GM06990 (cell line): ENCODE measurements around the gene ZNF780B.

Experiments
- DNase-seq: peaks from one replicate; pipeline ENCODE4 v3.0.0-alpha.2; 2011; ENCODE audit not compliant: insufficient read length; ENCODE audit errors: extremely low read depth
- H3K27me3 ChIP-seq: replicated peaks from 2 replicates; pipeline ENCODE4 v1.6.0; 2011; ENCODE audit warnings: low read length; ENCODE audit not compliant: control insufficient read depth, insufficient read depth
- H3K36me3 ChIP-seq: 2 replicates; pipeline ENCODE4 v1.5.1; 2011; ENCODE audit warnings: low read length; ENCODE audit not compliant: control insufficient read depth, insufficient read depth
- H3K4me3 ChIP-seq: replicated peaks from 2 replicates; pipeline ENCODE4 v1.5.1; 2011; ENCODE audit warnings: low read depth, mild to moderate bottlenecking, control low read depth, low read length
- TF ChIP-seq, protein P1 (sequence below): IDR thresholded peaks from 2 replicates; pipeline ENCODE4 v1.5.1; 2011; ENCODE audit warnings: low read length, control low read depth, mild to moderate bottlenecking, inconsistent platforms; ENCODE audit not compliant: insufficient read depth, poor library complexity, severe bottlenecking

Gene ZNF780B

DNA sequence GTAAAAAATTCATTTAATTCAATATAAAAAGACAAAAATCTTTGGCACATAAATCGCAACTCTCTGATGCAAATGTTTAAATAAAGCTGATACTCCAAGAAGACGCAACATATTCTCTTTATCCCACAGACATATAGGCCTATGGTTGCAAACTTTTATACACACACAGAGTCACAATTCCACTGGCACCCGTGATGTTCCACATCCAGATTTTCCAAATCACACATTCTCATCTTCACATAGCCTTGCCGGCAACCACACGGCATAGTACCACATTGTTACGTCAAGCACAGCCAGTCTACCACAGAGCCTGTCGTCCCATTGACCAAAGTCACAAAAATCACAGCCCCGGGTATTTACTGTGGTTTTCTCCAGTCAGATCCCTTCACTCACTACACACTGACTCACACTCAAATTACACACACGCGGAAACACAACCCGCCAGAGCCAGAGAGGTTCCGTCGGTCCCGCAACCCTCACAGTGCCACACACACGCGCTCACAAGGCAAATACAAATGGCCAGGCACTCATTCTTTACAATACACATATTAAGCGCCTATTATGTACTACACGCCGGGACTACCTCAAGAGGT, 59.7 kb downstream of the ZNF780B start:
- Histone ChIP-seq H3K36me3 (no peaks in the 10 kb centered on the region), H3K27me3 (no peaks in the 10 kb centered on the region), H3K4me3 (peak overlapping the region; percentile 85)
- TF ChIP-seq, protein P1, sequence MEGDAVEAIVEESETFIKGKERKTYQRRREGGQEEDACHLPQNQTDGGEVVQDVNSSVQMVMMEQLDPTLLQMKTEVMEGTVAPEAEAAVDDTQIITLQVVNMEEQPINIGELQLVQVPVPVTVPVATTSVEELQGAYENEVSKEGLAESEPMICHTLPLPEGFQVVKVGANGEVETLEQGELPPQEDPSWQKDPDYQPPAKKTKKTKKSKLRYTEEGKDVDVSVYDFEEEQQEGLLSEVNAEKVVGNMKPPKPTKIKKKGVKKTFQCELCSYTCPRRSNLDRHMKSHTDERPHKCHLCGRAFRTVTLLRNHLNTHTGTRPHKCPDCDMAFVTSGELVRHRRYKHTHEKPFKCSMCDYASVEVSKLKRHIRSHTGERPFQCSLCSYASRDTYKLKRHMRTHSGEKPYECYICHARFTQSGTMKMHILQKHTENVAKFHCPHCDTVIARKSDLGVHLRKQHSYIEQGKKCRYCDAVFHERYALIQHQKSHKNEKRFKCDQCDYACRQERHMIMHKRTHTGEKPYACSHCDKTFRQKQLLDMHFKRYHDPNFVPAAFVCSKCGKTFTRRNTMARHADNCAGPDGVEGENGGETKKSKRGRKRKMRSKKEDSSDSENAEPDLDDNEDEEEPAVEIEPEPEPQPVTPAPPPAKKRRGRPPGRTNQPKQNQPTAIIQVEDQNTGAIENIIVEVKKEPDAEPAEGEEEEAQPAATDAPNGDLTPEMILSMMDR: no peak
- no peak for DNase-seq

DNA sequence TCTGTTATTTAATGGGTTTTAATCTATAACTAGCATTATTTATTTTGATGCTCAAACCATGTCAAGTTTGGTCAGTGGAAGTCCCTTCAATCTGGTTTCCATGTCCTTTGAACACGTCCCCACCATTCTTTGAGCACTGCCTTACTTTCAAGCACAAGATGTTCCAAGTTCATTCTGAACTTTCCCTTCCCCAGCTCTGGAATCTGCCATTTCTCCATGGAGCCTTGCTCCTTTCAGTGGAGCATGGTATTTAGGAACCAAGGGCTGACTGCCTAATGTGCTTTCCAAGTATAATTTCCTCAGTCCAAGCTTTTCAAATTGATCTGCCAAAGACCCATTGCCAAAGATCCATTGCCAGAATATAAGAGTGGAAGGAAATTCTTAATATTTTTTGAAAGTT, 60.2 kb downstream of the ZNF780B start:
- peak overlapping the region; percentile 85 for H3K4me3 ChIP-seq
- TF ChIP-seq, protein P1: no peak
- no peaks in the 10 kb centered on the region for H3K27me3 ChIP-seq
- no peaks in the 10 kb centered on the region for H3K36me3 ChIP-seq
- DNase-seq: no peak

DNA sequence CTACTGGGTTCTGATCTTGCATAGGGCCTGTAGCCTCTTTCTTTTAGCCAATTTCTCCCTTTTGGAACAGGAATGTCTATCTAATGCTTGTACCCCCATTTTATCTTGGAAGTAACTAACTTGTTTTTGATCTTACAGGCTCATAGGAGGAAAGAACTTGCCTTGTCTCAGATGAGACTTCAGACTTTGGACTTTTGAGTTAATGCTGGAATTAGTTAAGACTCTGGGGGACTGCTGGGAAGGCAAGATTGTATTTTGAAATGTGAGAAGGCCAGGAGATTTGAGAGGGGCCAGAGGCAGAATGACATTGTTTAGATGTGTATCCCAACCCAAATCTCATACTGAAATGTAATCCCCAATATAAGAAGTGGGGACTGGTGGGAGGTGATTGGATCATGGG, 61.7 kb downstream of the ZNF780B start:
- H3K4me3 ChIP-seq: no peak overlapping the region
- H3K36me3 ChIP-seq: no peaks in the 10 kb centered on the region
- H3K27me3 ChIP-seq: no peaks in the 10 kb centered on the region
- DNase-seq: no peak
- TF ChIP-seq, protein P1: no peak

DNA sequence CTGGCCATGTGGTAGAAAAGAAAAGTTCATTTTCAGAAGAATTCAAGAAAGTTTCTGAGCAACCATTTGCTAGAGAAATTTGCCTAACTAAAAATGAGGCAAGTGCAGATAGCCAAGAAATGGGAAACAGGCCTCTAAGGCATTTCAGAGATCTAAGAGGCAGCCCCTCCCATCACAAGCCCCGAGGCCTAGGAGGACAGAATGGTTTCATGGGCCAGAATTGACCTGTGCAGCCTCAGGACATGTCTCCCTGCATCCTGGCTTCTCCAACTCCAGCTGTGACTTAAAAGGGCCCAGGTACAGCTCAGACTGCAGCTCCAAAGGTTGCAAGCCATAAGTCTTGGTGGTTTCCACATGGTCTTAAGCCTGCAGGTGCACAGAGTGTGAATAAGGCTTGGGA, 62.4 kb downstream of the ZNF780B start:
- Histone ChIP-seq H3K27me3 (no peaks in the 10 kb centered on the region), H3K4me3 (no peak overlapping the region), H3K36me3 (no peaks in the 10 kb centered on the region)
- TF ChIP-seq, protein P1: no peak
- DNase-seq: no peak

DNA sequence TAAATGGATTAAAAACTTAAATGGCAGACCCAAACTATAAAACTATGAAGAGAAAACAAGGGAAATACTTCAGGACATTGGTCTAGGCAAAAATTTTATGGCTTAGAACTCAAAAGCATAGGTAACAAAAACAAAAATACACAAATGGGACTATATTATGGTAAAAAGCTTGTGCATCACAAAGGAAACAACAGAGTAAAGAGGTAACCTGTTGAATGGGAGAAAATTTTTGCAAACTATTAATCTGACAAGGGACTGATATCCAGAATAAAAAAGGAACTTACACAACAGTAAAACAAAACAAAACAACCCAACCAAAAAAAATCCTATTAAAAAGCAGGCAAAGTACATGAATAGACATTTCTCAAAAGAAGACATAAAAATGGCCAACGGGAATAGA, 68.4 kb downstream of the ZNF780B start:
- no peak for DNase-seq
- TF ChIP-seq, protein P1: no peak
- Histone ChIP-seq H3K4me3 (no peak overlapping the region), H3K36me3 (no peaks in the 10 kb centered on the region), H3K27me3 (no peaks in the 10 kb centered on the region)

DNA sequence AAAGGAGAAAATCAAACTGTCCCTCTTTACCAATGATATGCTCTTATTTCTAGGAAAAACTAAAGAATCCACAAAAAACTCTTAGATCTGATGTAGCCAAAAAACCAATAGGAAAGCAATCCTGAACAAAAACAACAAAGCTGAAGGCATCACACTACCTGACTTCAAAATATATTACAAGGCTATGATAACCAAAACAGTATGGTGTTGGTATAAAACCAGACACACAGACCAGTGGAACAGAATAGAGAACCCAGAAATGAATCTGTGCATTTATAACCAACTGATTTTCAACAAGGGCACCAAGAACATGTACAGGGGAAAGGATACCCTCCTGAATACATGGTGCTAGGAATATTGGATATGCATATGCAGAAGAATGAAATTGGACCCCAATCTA, 68.9 kb downstream of the ZNF780B start:
- H3K4me3 ChIP-seq: no peak overlapping the region
- TF ChIP-seq, protein P1: no peak

More for the DNA sequence above, 68.9 kb downstream of the ZNF780B start:
- no peak for DNase-seq
- H3K27me3 ChIP-seq: no peaks in the 10 kb centered on the region
- H3K36me3 ChIP-seq: no peaks in the 10 kb centered on the region
